Smooth muscle cell (in vitro differentiated cells): ENCODE measurements around the gene IZUMO4. TPM values are rescaled to one million over a fixed set of nuclear protein-coding genes. Genes with fewer than 3 reads are reported as not detected.

Experiments used
- DNase-seq: peaks from one replicate; lab custom pipeline; 2025; ENCODE audit not compliant: unreplicated experiment; lab: John Stamatoyannopoulos, UW
- H2AFZ ChIP-seq: fragments of 200-600 bp; sonication (generic); 2 replicates; pipeline ENCODE4 v1.6.0; 2016; ENCODE audit warnings: antibody characterized with exemption, low read depth, mild to moderate bottlenecking
- H3F3A ChIP-seq: fragments of 200-600 bp; sonication (generic); 2 replicates; pipeline ENCODE4 v1.6.0; 2017; ENCODE audit warnings: antibody characterized with exemption, low read depth
- H3K27ac ChIP-seq: fragments of 200-600 bp; sonication (generic); 2 replicates; pipeline ENCODE4 v1.5.1; 2016; ENCODE audit warnings: low read depth, mild to moderate bottlenecking
- H3K27me3 ChIP-seq: fragments of 200-600 bp; sonication (generic); 2 replicates; pipeline ENCODE4 v1.6.1; 2016; ENCODE audit warnings: low read depth, mild to moderate bottlenecking
- H3K36me3 ChIP-seq: fragments of 200-600 bp; sonication (generic); 2 replicates; pipeline ENCODE4 v1.5.1; 2016; ENCODE audit warnings: low read depth
- H3K4me1 ChIP-seq: fragments of 200-600 bp; sonication (generic); 2 replicates; pipeline ENCODE4 v1.5.1; 2016; ENCODE audit warnings: low read depth
- H3K4me2 ChIP-seq: fragments of 200-600 bp; sonication (generic); 2 replicates; pipeline ENCODE4 v1.6.0; 2016; ENCODE audit warnings: mild to moderate bottlenecking
- H3K4me3 ChIP-seq: fragments of 200-600 bp; sonication (generic); 2 replicates; pipeline ENCODE4 v1.5.1; 2016; ENCODE audit warnings: mild to moderate bottlenecking
- H3K79me2 ChIP-seq: fragments of 200-600 bp; sonication (generic); 2 replicates; pipeline ENCODE4 v1.6.0; 2016; ENCODE audit warnings: low read depth, mild to moderate bottlenecking
- H3K9ac ChIP-seq: fragments of 200-600 bp; sonication (generic); 2 replicates; pipeline ENCODE4 v1.6.0; 2016; ENCODE audit warnings: low read depth
- H3K9me3 ChIP-seq: fragments of 200-600 bp; sonication (generic); replicated peaks from 2 replicates; pipeline ENCODE4 v1.5.1; 2016; ENCODE audit warnings: low read depth
- H4K20me1 ChIP-seq: fragments of 200-600 bp; sonication (generic); 2 replicates; pipeline ENCODE4 v1.6.0; 2016; ENCODE audit warnings: low read depth
- CTCF ChIP-seq: fragments of 200-600 bp; sonication (generic); IDR thresholded peaks from 2 replicates; pipeline ENCODE4 v1.5.1; 2017; ENCODE audit warnings: borderline replicate concordance, mild to moderate bottlenecking, antibody characterized with exemption; ENCODE audit not compliant: insufficient read depth, poor library complexity, severe bottlenecking
- WGBS: methylation state at CpG from one replicate; pipeline ENCODE4 v1.1.7; 2016; ENCODE audit warnings: low lambda C conversion rate; 5-methylcytosine and 5-hydroxymethylcytosine counted together
- polyA plus RNA-seq: library from polyadenylated mRNA; unstranded; fragments of >200 nt; fragmentation: Nextera tagmentation; extraction: Ambion mirVana; gene quantifications from 2 replicates; pipeline ENCODE4 v1.2.1, GENCODE V29; 2016
- total RNA-seq: library from RNA; depleted of rRNA; stranded (reverse); fragments of >200 nt; gene quantifications from 2 replicates; pipeline ENCODE4 v1.2.3, GENCODE V29; 2014

IZUMO4 gene
- total and polyA plus RNA-seq, 2 experiments from 2014 or later = 0.48 to 1.6 TPM

- H3K4me1 ChIP-seq = no peaks in the 10 kb centered on the region
- 98% methylated on average over 19 of the region's 20 CpGs for WGBS
- no peak overlapping the region for H2AFZ ChIP-seq
- no peaks in the 10 kb centered on the region for H3F3A ChIP-seq
- H3K4me2 ChIP-seq = no peak overlapping the region
- no peaks in the 10 kb centered on the region for H3K9me3 ChIP-seq
- no peak overlapping the region for H3K4me3 ChIP-seq
- peaks cover 67% of the 10 kb centered on the region for H4K20me1 ChIP-seq
- TF ChIP-seq CTCF = no peak
- peaks cover 5% of the 10 kb centered on the region for H3K36me3 ChIP-seq
- no peak overlapping the region for H3K9ac ChIP-seq
- no peaks in the 10 kb centered on the region for H3K27me3 ChIP-seq
- no peak for DNase-seq
- H3K27ac ChIP-seq = no peak overlapping the region
- H3K79me2 ChIP-seq = peaks cover 26% of the 10 kb centered on the region
Observed at GRCh38 chr19:2103045-2103707, 6.5 kb downstream of the IZUMO4 start.

- H3K79me2 ChIP-seq = peaks cover 25% of the 10 kb centered on the region
- H3F3A ChIP-seq = no peaks in the 10 kb centered on the region
- 98% methylated on average over 22 of the region's 23 CpGs for WGBS
- peaks cover 59% of the 10 kb centered on the region for H4K20me1 ChIP-seq
- TF ChIP-seq CTCF = no peak
- no peak overlapping the region for H3K27ac ChIP-seq
- no peak overlapping the region for H3K4me2 ChIP-seq
- no peaks in the 10 kb centered on the region for H3K9me3 ChIP-seq
- no peak overlapping the region for H3K9ac ChIP-seq
- no peaks in the 10 kb centered on the region for H3K36me3 ChIP-seq
- H2AFZ ChIP-seq = no peak overlapping the region
- H3K4me3 ChIP-seq = no peak overlapping the region
- no peaks in the 10 kb centered on the region for H3K27me3 ChIP-seq
- H3K4me1 ChIP-seq = no peaks in the 10 kb centered on the region
- no peak for DNase-seq
Observed at GRCh38 chr19:2108251-2109016, 11.7 kb downstream of the IZUMO4 start.

GRCh38 chr19:2109046-2109864 is 12.5 kb downstream of the IZUMO4 start:
- H3K27me3 ChIP-seq = no peaks in the 10 kb centered on the region
- WGBS = 94% methylated on average over 30 of the region's 31 CpGs
- no peaks in the 10 kb centered on the region for H3K36me3 ChIP-seq
- peaks cover 56% of the 10 kb centered on the region for H4K20me1 ChIP-seq
- no peaks in the 10 kb centered on the region for H3F3A ChIP-seq
- no peak overlapping the region for H2AFZ ChIP-seq
- H3K9ac ChIP-seq = no peak overlapping the region
- no peaks in the 10 kb centered on the region for H3K4me1 ChIP-seq
- DNase-seq = no peak
- no peak overlapping the region for H3K27ac ChIP-seq
- H3K79me2 ChIP-seq = peaks cover 17% of the 10 kb centered on the region
- H3K4me3 ChIP-seq = no peak overlapping the region
- no peaks in the 10 kb centered on the region for H3K9me3 ChIP-seq
- no peak overlapping the region for H3K4me2 ChIP-seq
- no peak for TF ChIP-seq CTCF
